Left lung (tissue), 10 donors: ENCODE data around the gene BTBD10. TPM values are rescaled to one million over a fixed set of nuclear protein-coding genes. Genes with fewer than 3 reads are reported as not detected.
"Not testable (repeated sequence)": the region's sequence is repeated elsewhere in the genome, so short reads cannot be mapped to it uniquely, and the experiment has no call there.

Experiments used
- ATAC-seq: fragments of 200-7000 bp; cut with Tn5 transposase; one replicate; pipeline ENCODE4 v1.9.1; 2020; ENCODE audit warnings: moderate library complexity
- DNase-seq, 4 donors: peaks; one replicate each; pipeline ENCODE4 v3.0.0-alpha.2; 2013 to 2020
- H3K27ac ChIP-seq, 2 donors: fragments of 200-600 bp; sonication (generic) in 1 of 2; one replicate each; pipeline versions ENCODE4 v1.5.0 to v1.8.0; 2020 to 2021
- H3K27me3 ChIP-seq, 2 donors: fragments of 200-600 bp; sonication (generic) in 1 of 2; one replicate each; pipeline versions ENCODE4 v1.5.0 to v1.8.0; 2020 to 2021
- H3K36me3 ChIP-seq, 2 donors: fragments of 200-600 bp; sonication (generic) in 1 of 2; one replicate each; pipeline versions ENCODE4 v1.5.0 to v1.8.0; 2020 to 2021
- H3K4me1 ChIP-seq, 2 donors: fragments of 200-600 bp; one replicate each; pipeline ENCODE4 v1.8.0; 2021
- H3K4me3 ChIP-seq, 2 donors: fragments of 200-600 bp; sonication (generic) in 1 of 2; one replicate each; pipeline versions ENCODE4 v1.5.0 to v1.8.0; 2020 to 2021; ENCODE audit warnings: mild to moderate bottlenecking in 1 of 2
- H3K9me3 ChIP-seq, 2 donors: fragments of 200-600 bp; sonication (generic) in 1 of 2; one replicate each; pipeline versions ENCODE4 v1.5.0 to v1.8.0; 2020 to 2021
- intact Hi-C, 2 donors: fragments of 100-400 bp; cut with DNase I; formaldehyde crosslinking; loops; one replicate each; pipeline versions ENCODE4 v1.11.2 to v1.14.2; 2022
- polyA plus RNA-seq, 6 donors: library from polyadenylated mRNA; unstranded; fragments of 120-200 nt; gene quantifications; one replicate each; pipeline ENCODE4 v1.2.1, GENCODE V29; 2013; ENCODE audit not compliant: insufficient read length in 6 of 6
- total RNA-seq, 2 donors: library from RNA; stranded (reverse); fragmentation: NEBNext Ultra II Directional; extraction: Animal tissue kit (Norgen Biotek cat#: 25700); gene quantifications; one replicate each; pipeline ENCODE4 v1.2.1, GENCODE V29; 2021
- TF ChIP-seq, protein P1 (sequence below), 2 donors: fragments of 200-600 bp; sonication (generic) in 1 of 2; IDR thresholded peaks; one replicate each; pipeline versions ENCODE4 v1.5.0 to v1.8.0; 2021; ENCODE audit warnings: antibody characterized with exemption in 2 of 2
- donor health status: DM: no; HTN: yes; CAD: no.
- donor health status: DM: no; HTN: no; CAD: no.

Gene BTBD10
- total and polyA plus RNA-seq, 8 donors = 24.8 to 39.9 (median 33.6) TPM

DNA sequence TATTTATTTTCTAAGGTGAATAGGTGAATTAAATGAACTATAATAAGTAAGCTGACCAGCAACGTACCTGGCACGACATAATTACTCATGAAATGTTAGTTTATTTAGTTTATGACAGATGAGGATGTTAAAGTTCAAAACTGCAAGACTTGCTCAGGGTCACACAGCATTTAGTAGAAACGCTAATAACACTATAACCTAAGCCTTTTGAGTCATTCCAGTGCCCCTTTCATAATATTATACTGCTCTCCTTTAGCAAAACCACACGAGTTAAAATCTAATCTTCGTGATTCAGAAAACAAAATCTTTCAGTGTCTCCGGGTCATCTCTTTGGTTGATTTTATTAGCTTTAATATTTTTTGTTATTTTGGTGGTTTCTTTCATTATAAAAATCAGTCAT lies 39.6 kb downstream of the BTBD10 start:
- no peak for ATAC-seq
- Histone ChIP-seq H3K36me3 (peaks cover 0 to 8% of the 10 kb centered on the region in 2 donors), H3K27ac (no peak overlapping the region), H3K9me3 (peaks cover 0 to 17% of the 10 kb centered on the region in 2 donors), H3K4me1 (no peaks in the 10 kb centered on the region), H3K4me3 (no peak overlapping the region), H3K27me3 (no peaks in the 10 kb centered on the region)
- intact Hi-C loops = no loop called here
- no peak for DNase-seq
- TF ChIP-seq, protein P1, sequence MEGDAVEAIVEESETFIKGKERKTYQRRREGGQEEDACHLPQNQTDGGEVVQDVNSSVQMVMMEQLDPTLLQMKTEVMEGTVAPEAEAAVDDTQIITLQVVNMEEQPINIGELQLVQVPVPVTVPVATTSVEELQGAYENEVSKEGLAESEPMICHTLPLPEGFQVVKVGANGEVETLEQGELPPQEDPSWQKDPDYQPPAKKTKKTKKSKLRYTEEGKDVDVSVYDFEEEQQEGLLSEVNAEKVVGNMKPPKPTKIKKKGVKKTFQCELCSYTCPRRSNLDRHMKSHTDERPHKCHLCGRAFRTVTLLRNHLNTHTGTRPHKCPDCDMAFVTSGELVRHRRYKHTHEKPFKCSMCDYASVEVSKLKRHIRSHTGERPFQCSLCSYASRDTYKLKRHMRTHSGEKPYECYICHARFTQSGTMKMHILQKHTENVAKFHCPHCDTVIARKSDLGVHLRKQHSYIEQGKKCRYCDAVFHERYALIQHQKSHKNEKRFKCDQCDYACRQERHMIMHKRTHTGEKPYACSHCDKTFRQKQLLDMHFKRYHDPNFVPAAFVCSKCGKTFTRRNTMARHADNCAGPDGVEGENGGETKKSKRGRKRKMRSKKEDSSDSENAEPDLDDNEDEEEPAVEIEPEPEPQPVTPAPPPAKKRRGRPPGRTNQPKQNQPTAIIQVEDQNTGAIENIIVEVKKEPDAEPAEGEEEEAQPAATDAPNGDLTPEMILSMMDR (IDR thresholded peaks at IDR 0.05) = no peak

- H3K4me3 ChIP-seq = no peak overlapping the region
- no peak for DNase-seq
- no peak overlapping the region for H3K27ac ChIP-seq
- no peaks in the 10 kb centered on the region for H3K4me1 ChIP-seq
- no peak for ATAC-seq
- TF ChIP-seq, protein P1 (IDR thresholded peaks at IDR 0.05) = no peak
- H3K27me3 ChIP-seq = no peaks in the 10 kb centered on the region
- peaks cover 0 to 14% of the 10 kb centered on the region in 2 donors for H3K36me3 ChIP-seq
- intact Hi-C loops = no loop called here
- no peaks in the 10 kb centered on the region for H3K9me3 ChIP-seq
These were observed 41.5 kb downstream of the BTBD10 start for GRCh38 chr11:13421561-13421960.

DNA sequence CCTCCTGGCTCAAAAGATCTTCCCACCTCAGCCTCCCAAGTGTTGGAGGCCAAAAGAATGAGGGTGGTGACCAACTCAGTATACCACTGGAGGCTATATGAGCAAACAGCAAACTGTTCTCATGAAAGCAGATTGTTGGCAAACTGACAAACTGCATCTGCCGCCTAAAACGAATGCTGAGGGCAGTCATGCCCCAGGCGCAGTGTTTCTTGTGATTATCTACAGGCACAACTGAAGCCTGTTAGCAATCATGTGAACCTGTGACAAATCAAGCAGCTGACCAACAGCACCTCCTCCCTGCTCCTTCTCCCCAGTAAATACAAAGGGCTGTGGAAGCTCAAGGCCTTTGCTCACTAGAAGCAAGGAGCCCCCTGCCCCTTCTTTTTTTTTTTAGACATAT lies 47.8 kb downstream of the BTBD10 start:
- TF ChIP-seq, protein P1 (IDR thresholded peaks at IDR 0.05) = no peak
- Histone ChIP-seq H3K9me3 (no peaks in the 10 kb centered on the region), H3K27me3 (no peaks in the 10 kb centered on the region), H3K27ac (no peak overlapping the region), H3K4me3 (no peak overlapping the region), H3K36me3 (peaks cover 0 to 67% of the 10 kb centered on the region in 2 donors), H3K4me1 (no peaks in the 10 kb centered on the region)
- intact Hi-C loops = no loop called here
- DNase-seq (no peak), ATAC-seq (no peak)

DNA sequence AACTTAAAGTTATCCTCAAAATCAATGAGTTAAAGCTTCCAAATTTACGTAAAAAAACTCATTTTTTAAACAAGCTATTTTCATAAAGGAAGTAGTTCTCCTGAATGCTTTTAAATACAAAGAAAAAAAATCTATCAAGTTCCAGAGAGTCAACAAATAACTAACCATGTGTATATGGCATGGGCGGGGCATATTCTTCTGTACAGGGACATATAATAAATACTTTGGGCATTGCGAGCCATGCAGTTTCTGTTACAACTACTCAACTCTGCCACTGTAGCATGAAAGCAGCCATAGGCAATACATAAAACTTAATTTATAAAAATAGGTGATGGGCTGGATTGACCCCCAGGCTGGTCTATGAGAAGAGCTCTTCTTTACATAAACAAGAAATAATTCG lies 57.8 kb downstream of the BTBD10 start:
- H3K36me3 ChIP-seq = peaks cover 0 to 56% of the 10 kb centered on the region in 2 donors
- ATAC-seq (no peak), DNase-seq (no peak)
- TF ChIP-seq, protein P1 (IDR thresholded peaks at IDR 0.05) = no peak
- no peak overlapping the region for H3K27ac ChIP-seq
- no peak overlapping the region for H3K4me3 ChIP-seq
- intact Hi-C loops = no loop called here
- no peaks in the 10 kb centered on the region for H3K9me3 ChIP-seq
- H3K27me3 ChIP-seq = no peaks in the 10 kb centered on the region
- no peaks in the 10 kb centered on the region for H3K4me1 ChIP-seq

DNA sequence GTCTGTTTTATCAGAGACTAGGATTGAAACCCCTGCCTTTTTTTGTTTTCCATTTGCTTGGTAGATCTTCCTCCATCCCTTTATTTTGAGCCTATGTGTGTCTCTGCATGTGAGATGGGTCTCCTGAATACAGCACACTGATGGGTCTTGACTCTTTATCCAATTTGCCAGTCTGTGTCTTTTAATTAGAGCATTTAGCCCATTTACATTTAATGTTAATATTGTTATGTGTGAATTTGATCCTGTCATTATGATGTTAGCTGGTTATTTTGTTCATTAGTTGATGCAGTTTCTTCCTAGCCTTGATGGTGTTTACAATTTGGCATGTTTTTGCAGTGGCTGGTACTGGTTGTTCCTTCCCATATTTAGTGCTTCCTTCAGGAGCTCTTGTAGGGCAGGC lies 64.7 kb downstream of the BTBD10 start:
- H3K27me3 ChIP-seq, H3K9me3 ChIP-seq, ATAC-seq, H3K4me1 ChIP-seq, intact Hi-C loops, H3K27ac ChIP-seq, H3K4me3 ChIP-seq, DNase-seq: not testable (repeated sequence)
- peaks cover 0 to 39% of the 10 kb centered on the region in 2 donors for H3K36me3 ChIP-seq

DNA sequence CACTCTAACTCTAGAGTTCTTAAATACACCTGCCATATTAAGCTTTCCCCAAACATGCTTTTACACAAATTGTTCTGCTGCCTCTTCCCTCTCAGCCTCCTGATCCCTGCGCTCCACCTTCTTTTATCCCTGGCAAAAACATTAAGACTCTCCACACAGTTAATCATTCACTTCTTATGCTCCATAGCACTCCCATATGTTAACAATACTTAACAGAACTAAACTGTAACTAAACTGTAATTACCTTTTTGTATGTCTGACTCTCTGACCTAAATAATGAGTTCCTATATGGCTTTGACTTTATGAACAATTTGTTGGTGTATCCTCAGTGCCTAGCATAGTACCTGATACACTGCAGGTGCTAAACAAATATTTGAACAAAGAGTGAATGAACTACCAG lies 71.8 kb downstream of the BTBD10 start:
- no peaks in the 10 kb centered on the region for H3K27me3 ChIP-seq
- no peak overlapping the region for H3K27ac ChIP-seq
- intact Hi-C loops = no loop called here
- H3K4me3 ChIP-seq = no peak overlapping the region
- peaks cover 0 to 2% of the 10 kb centered on the region in 2 donors for H3K9me3 ChIP-seq
- no peak for DNase-seq
- peak; percentile 17 for ATAC-seq
- H3K4me1 ChIP-seq = no peaks in the 10 kb centered on the region
- TF ChIP-seq, protein P1 (IDR thresholded peaks at IDR 0.05) = no peak
- H3K36me3 ChIP-seq = peaks cover 0 to 61% of the 10 kb centered on the region in 2 donors
